Kidney (tissue), 14 donors: ENCODE data around the gene EGR1. TPM values are rescaled to one million over a fixed set of nuclear protein-coding genes. Genes with fewer than 3 reads are reported as not detected.

Experiments used
- DNase-seq, 5 donors: peaks; one replicate each; pipeline ENCODE4 v3.0.0-alpha.2; 2013 to 2020
- FAIRE-seq: peaks from 2 replicates; lab custom pipeline; 2012; peaks lifted over from hg19 to GRCh38; lab: Jason Lieb, UNC
- H3K27ac ChIP-seq, 2 donors: one replicate each; pipeline ENCODE4 v1.7.0; 2013; ENCODE audit warnings: low read depth in 2 of 2, low read length in 2 of 2, inconsistent platforms in 1 of 2
- H3K27me3 ChIP-seq: one replicate; pipeline ENCODE4 v1.7.1; 2013; ENCODE audit warnings: low read length, inconsistent platforms; ENCODE audit not compliant: control insufficient read depth, insufficient read depth
- H3K36me3 ChIP-seq, 3 donors: one replicate each; pipeline versions ENCODE4 v1.7.0 to v1.7.1; 2013; ENCODE audit warnings: low read length in 3 of 3, control low read depth in 1 of 3, inconsistent platforms in 1 of 3; ENCODE audit not compliant: insufficient read depth in 3 of 3, control insufficient read depth in 2 of 3
- H3K4me1 ChIP-seq, 3 donors: one replicate each; pipeline versions ENCODE4 v1.7.0 to v1.7.1; 2013; ENCODE audit warnings: low read length in 3 of 3, inconsistent platforms in 1 of 3, low read depth in 1 of 3; ENCODE audit not compliant: control insufficient read depth in 2 of 3, insufficient read depth in 2 of 3
- H3K4me3 ChIP-seq, 3 donors: one replicate each; pipeline versions ENCODE4 v1.7.0 to v1.8.1; 2013; ENCODE audit warnings: low read length in 3 of 3, control low read depth in 1 of 3, inconsistent platforms in 1 of 3
- H3K9ac ChIP-seq, 3 donors: one replicate each; pipeline versions ENCODE4 v1.7.0 to v1.7.1; 2013; ENCODE audit warnings: low read length in 3 of 3, control low read depth in 1 of 3, inconsistent platforms in 1 of 3
- H3K9me3 ChIP-seq, 3 donors: one replicate each; pipeline versions ENCODE4 v1.7.0 to v1.7.1; 2013; ENCODE audit warnings: low read length in 3 of 3, control low read depth in 1 of 3, inconsistent platforms in 1 of 3; ENCODE audit not compliant: control insufficient read depth in 2 of 3, insufficient read depth in 1 of 3
- CTCF ChIP-seq: IDR thresholded peaks from 3 replicates; pipeline ENCODE4 v1.5.1; 2012; ENCODE audit warnings: mild to moderate bottlenecking, moderate library complexity, borderline replicate concordance; ENCODE audit not compliant: insufficient read depth; ENCODE audit errors: extremely low read depth
- intact Hi-C: fragments of 100-400 bp; cut with DNase I; formaldehyde crosslinking; loops from one replicate; pipeline ENCODE4 v1.11.1; 2022
- polyA plus RNA-seq: library from polyadenylated mRNA; stranded (reverse); fragments of 350-450 nt; fragmentation: Illumina TruSeq; extraction: RNeasy Lipid Tissue Mini Kit (QIAGEN cat#74804); gene quantifications from one replicate; pipeline ENCODE4 v1.2.3, GENCODE V29; 2014; ENCODE audit warnings: low read depth, low replicate concordance; ENCODE audit not compliant: insufficient read depth
- total RNA-seq: library from RNA; stranded (reverse); fragmentation: NEBNext Ultra II Directional; extraction: Animal tissue kit (Norgen Biotek cat#: 25700); gene quantifications from one replicate; pipeline ENCODE4 v1.2.1, GENCODE V29; 2021
- donor health status: control.
- donor health status: control.
- donor health status: control.
- donor health status: control.
- donor health status: control.
- donor health status: DM: yes; HTN: yes; CAD: no.
- donor health status: Normal renal cell carcinoma (clear cell type).

EGR1 gene
- total and polyA plus RNA-seq, 2 donors from 2014 or later: 65.8 to 68.6 TPM

GRCh38 chr5:138469540-138470321 lies 4.5 kb downstream of the EGR1 start:
- Histone ChIP-seq H3K4me1 (peaks cover 0 to 11% (median 0%) of the 10 kb centered on the region in 3 donors), H3K9me3 (no peaks in the 10 kb centered on the region), H3K27ac (peak overlapping the region in 1 of 2 donors; percentile 8), H3K9ac (no peak overlapping the region), H3K27me3 (no peaks in the 10 kb centered on the region), H3K36me3 (peaks cover 2 to 23% (median 6%) of the 10 kb centered on the region in 3 donors), H3K4me3 (no peak overlapping the region)
- DNase-seq (peak in 3 of 5 donors; percentile 70 to 85 (median 75)), FAIRE-seq (no peak)
- no peak for TF ChIP-seq CTCF
- intact Hi-C loops: no loop called here

- Histone ChIP-seq H3K36me3 (peaks cover 2 to 23% (median 6%) of the 10 kb centered on the region in 3 donors), H3K9ac (no peak overlapping the region), H3K27ac (no peak overlapping the region), H3K9me3 (no peaks in the 10 kb centered on the region), H3K4me3 (no peak overlapping the region), H3K4me1 (peaks cover 0 to 11% (median 0%) of the 10 kb centered on the region in 3 donors), H3K27me3 (no peaks in the 10 kb centered on the region)
- TF ChIP-seq CTCF: no peak
- intact Hi-C loops: no loop called here
- peak in 3 of 5 donors; percentile 56 to 73 (median 57) for DNase-seq
- FAIRE-seq: no peak
These were observed 5.2 kb downstream of the EGR1 start for GRCh38 chr5:138470322-138471051.

- FAIRE-seq: no peak
These were observed 5.7 kb downstream of the EGR1 start for GRCh38 chr5:138471052-138471361.

More at GRCh38 chr5:138471052-138471361, 5.7 kb downstream of the EGR1 start:
- Histone ChIP-seq H3K4me1 (peaks cover 0 to 9% (median 0%) of the 10 kb centered on the region in 3 donors), H3K9ac (no peak overlapping the region), H3K36me3 (peaks cover 2 to 23% (median 6%) of the 10 kb centered on the region in 3 donors), H3K27me3 (no peaks in the 10 kb centered on the region), H3K27ac (no peak overlapping the region), H3K4me3 (no peak overlapping the region), H3K9me3 (no peaks in the 10 kb centered on the region)
- TF ChIP-seq CTCF: no peak
- intact Hi-C loops: no loop called here
- DNase-seq: no peak
